Measurements from ENCODE around the gene ZNF428. TPM values are rescaled to one million over a fixed set of nuclear protein-coding genes. Genes with fewer than 3 reads are reported as not detected.
A peak's percentile ranks its signal among the peaks of the same experiment; 100 is the strongest.
"Not testable (repeated sequence)": the region's sequence is repeated elsewhere in the genome, so short reads cannot be mapped to it uniquely, and the experiment has no call there.

ZNF428 gene
- total RNA-seq, 1 donor: 23.7 TPM

DNA sequence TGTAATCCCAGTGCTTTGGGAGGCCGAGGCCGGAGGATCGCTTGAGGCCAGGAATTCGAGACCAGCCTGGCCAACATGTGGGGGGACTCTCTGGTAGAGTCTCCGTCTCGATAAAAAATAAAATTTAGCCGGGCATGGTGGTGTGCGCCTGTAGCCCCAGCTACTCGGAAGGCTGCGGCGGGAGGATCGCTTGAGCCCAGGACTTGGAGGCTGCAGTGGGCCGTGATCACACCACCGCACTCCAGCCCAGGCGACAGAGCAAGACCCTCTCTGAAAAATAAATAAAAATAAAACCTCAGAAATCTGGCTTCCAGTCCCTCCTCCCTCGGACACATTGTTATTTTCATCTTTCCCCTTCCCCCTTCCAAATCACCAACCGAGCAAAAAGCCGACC lies 23.8 kb downstream of the ZNF428 start:
- no peak for DNase-seq (ENCODE audit: low read depth in 2 of 3, low spot score in 2 of 3)

DNA sequence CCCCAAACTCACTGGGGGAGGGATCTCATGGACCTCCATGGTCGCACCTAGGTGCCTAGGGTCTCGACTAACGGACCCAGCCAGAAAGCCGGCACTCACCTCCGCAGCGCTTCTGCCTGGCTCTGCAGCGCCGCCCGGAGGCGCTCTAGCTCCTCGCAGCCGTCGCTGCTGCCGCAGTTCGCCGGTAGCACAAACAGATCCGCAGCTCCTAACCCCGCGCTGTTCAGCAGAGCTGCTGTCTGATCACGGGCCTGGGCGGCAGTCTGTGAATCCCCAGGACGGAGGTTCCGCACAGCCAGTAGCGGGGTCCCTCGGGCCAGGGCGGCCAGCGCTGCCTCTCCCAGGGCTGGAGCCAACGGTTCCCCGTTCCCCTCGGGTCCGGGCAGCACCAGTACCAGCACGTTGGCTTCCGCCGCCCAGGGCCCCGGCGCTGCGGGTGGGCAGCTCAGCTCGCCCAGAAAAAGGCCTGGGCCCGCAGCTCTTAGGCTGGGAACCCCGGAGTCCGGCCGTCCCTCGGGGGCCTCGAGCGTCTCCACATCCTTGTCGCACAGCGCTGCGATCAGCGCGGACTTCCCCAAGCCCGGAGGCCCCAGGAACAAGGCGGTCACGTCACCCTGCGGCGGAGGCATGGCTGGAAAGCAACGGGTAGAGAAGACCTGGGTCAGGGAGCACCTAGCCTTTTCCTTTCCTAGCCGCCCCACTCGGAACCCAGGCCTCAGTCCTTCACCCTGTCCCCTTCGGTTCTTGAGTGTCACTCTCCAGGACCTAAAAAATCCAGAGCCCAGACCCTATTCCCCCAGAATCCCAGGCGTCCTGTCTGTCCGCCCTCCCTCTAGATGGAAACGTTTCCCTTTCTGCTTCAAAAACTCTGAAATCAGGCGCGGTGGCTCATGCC lies 24.5 kb downstream of the ZNF428 start:
- DNase-seq (ENCODE audit: low read depth in 2 of 3, low spot score in 2 of 3): peak; percentile 55 to 82 (median 70)

DNA sequence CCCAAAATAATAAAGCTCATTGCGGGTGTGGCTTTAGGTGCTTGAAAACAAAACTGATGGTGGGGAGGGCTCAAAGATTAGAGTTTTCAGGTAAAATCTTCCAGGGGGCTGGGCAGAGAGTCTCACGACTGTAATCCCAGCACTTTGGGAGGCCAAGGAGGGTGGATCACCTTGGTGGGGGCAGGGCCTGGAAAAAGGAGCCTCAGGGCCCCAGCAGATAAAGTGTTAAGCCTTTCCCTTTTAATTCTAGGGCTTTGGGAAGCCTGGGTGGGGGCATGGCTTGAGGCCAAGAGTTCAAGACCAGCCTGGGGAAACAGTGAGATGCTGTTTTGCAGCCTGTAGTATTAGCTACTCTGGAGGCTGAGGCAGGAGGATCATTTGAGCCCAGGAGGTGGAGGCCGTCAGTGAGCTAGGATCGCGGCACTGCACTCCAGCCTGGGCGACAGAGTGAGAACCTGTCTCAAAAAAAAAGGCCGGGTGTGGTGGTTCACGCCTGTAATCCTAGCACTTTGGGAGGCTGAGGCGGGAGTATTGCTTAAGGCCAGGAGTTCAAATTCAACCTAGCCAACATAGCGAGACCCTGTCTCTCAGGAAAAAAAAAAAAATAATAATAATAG lies 25.2 kb downstream of the ZNF428 start:
- DNase-seq (ENCODE audit: low read depth in 2 of 3, low spot score in 2 of 3): no peak

DNA sequence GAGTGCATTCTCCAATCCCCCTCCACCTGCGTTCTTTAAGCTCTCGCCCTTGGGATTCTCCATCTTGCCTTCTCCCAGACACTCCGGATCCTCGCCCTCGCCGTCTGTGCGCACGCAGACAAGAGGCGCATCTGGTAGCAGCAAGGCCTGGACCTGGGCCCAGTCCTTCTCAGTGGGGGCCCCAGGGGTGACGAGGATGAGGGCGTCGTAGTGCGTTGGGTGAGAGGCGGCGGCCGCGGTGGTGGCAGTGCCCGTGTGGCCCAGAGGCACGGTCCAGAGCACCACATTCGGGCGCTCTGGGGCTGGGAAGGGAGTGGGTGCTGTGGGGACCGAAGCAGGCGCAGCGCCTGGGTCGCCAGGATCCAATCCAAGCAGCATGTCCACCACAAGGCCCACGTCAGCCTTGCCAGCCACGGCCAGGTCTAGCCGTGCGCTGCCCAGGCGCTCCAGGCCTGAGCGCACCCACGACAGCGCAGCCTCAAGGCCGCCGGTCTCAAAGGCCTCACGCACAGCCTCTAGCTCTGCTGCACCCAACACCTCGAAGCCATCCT lies 26.6 kb downstream of the ZNF428 start:
- DNase-seq (ENCODE audit: low read depth in 2 of 3, low spot score in 2 of 3): no peak

DNA sequence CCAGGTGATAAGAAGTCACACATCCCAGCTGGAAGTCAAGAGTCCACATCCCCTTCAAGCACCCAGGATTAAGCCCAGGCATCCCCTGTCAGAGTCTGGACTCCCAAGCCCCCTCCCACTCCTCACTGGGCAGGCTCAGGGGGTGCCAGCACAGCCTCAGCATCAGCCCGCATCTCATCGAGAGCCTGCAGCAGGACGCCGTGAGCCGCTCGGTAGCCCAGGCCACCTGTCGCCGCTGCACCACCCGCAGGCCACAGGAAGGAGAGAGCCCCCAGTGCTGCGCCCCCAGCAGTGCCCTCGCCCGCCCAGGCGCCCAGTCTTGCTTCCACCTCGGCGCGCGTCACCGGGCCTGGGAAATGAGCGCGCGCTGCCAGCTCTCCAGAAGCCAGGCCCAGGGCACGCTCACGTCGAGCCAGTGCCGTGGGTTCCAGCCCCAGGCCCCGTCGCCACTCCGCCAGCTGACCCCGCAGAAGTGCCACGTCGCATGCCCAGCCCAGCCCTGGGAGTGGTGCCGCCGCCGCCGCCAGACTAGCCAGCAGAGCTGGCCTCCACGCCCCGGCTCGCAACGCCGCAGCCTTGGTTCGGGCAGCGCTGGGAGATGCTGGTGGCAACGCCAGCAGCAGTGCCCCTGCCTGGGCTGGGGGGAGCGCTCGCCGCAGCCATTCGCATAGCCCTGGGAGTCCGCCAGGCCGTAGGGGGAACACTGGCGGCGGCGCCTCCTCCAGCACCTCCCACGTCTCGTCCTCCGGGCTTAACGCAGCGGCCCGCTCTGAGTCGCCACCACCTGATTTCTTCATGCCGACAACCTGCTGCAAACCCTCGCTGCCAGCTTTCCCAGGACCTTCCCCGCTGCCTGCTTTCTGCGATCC lies 27.3 kb downstream of the ZNF428 start:
- no peak for DNase-seq (ENCODE audit: low read depth in 2 of 3, low spot score in 2 of 3)

DNA sequence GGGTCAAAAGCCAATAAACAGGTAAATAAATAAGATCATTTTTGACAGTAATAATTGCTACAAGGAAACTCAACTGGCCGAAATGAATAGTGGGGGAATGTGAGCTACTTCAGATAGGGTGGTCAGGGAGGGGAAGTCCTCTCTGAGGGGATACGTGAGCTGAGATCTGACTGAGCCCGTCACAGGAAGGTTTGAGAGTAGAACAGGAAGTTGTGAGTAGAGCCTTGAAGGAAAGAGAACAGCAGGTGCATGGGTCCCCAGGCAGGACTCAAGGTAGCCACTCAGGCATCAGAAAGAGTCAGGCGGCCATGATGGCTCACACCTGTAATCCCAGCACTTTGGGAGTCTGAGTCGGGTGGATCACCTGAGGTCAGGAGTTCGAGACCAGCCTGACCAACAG lies 29.8 kb downstream of the ZNF428 start:
- peak in 1 of 3 donors; percentile 51 for DNase-seq (ENCODE audit: low read depth in 2 of 3, low spot score in 2 of 3)

DNA sequence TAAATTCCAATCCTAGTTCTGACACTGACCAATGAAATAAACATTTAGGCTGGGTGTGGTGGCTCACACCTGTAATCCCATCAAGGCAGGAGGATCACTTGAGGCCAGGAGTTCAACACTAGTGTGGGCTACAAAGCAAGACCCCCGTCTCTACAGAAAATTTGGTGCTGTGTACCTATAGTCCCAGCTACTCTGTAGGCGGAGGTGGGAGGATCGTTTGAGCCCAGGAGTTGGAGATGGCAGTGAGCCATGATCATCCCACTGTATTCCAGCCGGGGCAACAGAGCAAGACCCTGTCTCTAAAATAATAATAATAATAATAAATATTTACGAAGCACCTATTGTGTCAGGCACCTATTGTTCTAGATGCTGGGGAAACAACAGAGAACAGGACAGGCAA lies 30.2 kb downstream of the ZNF428 start:
- DNase-seq (ENCODE audit: low read depth in 2 of 3, low spot score in 2 of 3): no peak

DNA sequence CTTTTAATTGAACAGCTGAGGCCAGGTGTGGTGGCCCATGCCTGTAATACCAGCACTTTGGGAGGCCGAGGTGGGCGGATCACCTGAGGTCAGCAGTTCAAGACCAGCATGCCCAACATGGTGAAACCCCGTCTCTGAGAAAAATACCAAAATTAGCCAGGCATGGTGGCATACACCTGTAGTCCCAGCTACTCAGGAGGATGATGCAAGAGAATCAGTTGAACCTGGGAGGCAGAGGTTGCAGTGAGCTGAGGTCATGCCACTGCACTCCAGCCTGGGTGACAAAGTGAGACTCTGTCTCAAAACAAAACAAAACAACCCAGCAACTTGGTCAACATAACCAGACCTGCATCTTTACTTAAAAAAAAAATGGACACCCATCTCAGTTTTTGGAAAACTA lies 32.4 kb downstream of the ZNF428 start:
- not testable (repeated sequence) for DNase-seq (ENCODE audit: low read depth in 2 of 3, low spot score in 2 of 3)

DNA sequence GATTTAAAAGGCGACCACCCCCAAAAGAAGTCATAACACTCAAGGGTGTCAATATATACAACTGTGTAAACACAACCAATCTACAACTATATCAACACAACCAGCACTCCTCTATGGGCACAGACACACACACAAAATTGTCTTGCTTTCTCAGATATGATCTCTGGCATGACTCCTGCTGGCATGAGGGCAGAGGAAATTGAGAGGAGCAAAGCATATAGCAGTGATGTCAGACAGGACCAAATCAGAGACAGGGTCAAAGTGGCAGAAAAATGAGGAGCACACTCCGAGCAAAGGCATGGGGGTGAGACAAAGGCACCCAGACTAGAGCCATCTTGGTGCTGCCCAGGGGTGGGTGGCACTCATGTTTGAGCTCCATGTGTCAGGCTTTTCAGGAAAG lies 33.1 kb downstream of the ZNF428 start:
- DNase-seq (ENCODE audit: low read depth in 2 of 3, low spot score in 2 of 3): no peak

DNA sequence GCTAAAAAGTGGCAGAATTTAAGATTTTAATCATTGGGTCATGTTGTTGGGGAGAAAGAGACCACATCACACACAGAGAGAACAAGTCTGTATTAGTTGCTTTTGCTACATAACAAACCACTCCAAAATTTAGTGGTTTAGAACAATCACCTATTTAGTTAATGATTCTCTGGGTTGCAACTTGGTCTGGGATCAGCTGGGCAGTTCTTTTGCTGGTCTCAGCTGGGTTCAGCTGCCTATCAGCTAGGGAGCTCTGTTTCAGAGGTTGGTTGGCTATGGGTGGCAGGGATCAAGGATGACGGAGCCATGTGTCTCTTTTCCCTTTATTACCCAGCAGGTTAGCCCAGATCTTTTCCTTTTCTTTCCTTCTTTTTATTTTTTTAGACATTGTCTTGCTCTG lies 34.9 kb downstream of the ZNF428 start:
- no peak for DNase-seq (ENCODE audit: low read depth in 2 of 3, low spot score in 2 of 3)

DNA sequence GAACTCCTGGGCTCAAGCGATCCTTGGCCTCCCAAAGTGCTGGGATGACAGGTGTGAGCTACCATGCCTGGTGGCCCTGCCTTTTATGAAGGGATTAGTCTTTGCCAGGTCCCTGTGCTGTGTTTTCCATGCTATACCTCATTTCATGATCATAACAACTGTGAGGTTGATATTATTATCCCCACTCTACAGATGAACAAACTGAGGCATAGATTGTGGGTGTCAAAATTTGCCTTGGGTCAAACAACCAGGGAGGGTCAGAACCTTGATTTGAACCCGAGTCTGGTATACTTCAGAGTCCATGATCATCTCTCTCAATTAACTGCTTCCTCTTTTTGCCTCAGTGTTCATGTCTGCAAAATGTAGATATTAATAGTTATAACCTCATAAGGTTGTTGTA lies 36.9 kb downstream of the ZNF428 start:
- DNase-seq (ENCODE audit: low read depth in 2 of 3, low spot score in 2 of 3): no peak

DNA sequence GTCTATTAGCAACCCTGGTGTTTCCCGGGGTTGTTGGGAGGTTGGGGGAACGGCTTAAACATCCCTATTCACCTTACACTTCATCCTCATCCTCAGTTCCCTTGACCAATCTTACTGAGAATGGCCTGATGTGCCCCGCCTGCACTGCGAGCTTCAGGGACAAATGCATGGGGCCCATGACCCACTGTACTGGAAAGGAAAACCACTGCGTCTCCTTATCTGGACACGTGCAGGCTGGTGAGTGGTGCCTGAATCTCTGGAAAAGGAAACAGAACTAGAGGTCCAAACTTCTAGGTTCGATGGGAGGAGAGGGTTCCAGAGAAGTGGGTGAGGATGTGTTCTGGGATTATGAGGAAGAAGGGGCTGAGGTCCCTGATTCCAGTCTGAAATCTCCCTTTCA lies 38.0 kb downstream of the ZNF428 start:
- no peak for DNase-seq (ENCODE audit: low read depth in 2 of 3, low spot score in 2 of 3)

DNA sequence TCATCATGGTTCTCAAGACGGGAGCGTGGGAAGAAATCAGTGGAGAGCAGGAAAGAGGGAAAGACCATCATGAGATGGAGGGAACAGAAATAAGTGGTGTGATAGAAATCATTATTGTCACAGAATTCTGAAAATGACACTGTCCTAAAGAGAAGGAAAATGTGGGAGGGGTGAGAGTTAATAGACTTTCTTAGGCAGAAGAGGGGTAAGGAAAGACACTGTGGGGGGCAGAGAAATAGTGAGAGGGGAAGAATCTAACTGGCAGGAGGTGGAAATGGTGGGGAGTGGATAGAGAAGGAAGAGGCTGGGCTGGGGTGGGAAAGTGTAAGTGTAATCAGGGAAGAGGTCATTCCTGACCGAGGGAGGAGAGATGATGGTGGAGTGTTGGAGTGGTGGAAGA lies 40.6 kb downstream of the ZNF428 start:
- DNase-seq (ENCODE audit: low read depth in 2 of 3, low spot score in 2 of 3): no peak

DNA sequence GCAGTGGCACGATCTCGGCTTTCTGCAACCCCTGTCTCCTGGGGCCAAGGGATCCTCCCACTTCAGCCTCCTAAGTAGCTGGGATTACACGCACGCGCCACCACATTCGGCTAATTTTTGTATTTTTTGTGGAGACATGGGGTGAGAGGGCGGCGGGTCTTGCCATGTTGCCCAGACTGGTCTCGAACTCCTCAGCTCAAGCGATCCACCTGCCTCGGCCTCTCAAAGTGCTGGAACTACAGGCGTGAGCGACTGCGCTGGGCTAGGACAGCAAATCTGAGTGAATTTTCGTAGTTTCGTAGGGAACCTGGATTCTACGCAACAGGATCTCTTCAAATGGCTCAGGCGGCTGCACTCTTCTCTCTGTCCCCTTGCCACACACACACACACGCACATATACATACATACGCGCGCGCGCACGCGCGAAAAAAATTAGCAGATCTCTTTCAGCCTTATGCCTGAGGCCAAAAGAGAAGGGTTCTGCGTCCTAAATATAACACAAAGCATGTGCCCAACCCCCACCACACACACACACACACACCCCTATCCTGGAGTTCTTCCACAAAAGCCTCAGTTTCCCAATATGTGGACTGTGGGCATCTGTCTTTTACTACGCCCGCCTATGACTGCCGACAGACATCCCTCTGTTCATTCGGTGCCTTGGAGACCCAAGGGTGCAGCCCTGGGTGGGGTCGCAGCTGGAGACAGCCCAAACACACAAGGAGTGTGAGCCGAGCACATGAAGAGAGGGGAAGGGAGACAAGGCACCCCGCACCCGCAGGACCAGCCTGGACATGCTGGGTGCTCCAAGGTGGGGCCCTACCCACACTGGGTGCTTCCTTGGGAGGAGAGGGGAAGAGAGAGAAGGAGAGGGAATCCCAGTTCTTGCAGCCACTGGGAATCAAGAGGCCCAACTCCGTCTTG lies 43.2 kb downstream of the ZNF428 start:
- no peak for DNase-seq (ENCODE audit: low read depth in 2 of 3, low spot score in 2 of 3)

DNA sequence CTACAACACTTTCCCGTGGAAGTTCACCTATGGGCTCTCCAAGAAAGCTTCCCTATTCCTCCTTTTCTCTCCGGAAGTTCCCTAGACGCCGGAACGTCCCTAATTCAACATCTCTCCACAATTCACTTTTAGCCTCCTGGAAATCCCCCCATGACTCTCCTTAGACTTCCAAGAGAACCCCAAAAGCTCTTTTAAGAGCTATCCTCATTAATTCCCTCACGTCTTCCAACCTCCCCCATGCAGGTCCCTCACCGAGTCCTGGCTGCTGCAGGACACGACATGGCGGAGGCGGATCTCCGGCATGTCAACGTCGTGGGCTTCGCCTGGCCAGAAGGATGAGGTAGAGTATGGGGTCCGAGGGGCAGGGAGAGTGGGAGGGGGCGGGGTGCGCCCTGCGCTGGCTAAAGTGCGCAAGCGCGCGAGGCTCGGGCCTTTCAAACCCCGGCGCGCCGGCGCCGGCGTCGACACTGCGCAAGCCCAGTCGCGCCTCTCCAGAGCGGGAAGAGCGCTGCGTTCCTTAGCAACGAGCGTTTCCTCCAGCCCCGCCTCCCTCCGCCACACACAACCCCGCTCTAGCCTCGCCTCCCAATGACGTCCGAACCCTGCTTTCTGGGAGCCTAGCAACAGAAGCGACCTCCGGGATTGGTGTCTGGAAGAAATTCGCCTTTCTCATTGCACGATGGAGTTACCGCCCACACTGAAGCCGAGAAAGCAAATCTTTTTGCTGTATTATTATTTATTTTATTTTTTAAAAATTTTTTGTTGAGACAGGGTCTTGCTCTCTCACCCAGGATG lies 44.1 kb downstream of the ZNF428 start, which contains the start of the genes PINLYP and XRCC1:
Gene PINLYP (plus strand): TSS at position 646 of the 795 bp plus-strand sequence. CDS start 1,391 bp downstream, outside the sequence.
Gene XRCC1 (minus strand): TSS at position 372 of the 795 bp plus-strand sequence. CDS start 69 bp downstream, at position 303.
- peak; percentile 93 to 100 (median 99) for DNase-seq (ENCODE audit: low read depth in 2 of 3, low spot score in 2 of 3)

DNA sequence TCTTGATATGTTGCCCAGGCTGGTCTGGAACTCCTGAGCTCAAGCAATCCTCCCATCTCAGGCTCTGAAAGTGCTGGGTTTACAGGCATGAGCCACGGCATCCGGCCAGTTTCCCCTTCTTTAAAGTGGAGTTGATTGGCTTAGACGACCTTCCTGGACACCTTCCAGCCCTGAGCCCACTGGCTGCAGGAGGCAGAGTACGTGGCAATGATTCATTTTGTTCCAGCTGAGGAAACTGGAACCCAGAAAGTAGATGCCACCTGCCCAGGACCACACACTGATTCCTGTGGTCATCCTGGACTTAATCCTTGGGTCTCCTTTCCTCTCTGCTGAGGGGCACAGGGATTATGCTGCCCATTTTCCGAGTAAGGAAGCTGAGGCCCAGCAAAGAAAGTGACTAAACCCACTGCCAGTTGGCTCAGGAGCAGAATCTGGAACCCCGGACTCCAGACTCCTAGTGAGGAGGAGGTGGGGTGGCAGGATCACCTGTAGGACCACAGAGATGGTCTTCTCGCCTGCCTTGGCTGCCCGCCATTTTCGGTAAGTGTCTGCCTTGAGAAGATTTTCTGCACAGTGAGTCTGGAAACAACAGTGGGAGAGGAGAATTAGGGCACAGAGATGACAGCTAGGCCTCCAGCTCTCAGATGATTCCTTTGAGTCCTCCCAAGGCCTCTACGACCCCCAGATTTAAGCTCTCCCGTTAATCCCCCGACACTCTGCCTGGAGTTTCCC lies 44.8 kb downstream of the ZNF428 start:
- no peak for DNase-seq (ENCODE audit: low read depth in 2 of 3, low spot score in 2 of 3)

DNA sequence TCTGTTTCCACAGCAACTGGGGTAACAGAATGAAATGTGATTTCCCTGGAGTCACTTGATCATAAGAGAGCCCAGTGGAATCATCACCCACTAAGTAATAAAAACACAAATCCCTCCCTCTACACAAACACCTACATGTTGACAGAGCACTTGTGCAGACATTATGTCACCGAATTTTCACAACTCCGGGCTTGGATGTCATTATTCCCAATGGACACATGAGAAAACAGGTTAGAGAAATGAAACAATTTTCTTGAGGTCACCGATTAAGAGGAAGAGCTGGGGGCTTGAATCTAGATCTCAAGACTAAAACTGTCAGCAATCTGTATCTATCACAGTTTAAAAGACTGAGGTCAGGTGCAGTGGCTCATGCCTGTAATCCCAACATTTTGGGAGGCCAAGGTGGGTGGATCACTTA lies 47.2 kb downstream of the ZNF428 start:
- DNase-seq (ENCODE audit: low read depth in 2 of 3, low spot score in 2 of 3): no peak

DNA sequence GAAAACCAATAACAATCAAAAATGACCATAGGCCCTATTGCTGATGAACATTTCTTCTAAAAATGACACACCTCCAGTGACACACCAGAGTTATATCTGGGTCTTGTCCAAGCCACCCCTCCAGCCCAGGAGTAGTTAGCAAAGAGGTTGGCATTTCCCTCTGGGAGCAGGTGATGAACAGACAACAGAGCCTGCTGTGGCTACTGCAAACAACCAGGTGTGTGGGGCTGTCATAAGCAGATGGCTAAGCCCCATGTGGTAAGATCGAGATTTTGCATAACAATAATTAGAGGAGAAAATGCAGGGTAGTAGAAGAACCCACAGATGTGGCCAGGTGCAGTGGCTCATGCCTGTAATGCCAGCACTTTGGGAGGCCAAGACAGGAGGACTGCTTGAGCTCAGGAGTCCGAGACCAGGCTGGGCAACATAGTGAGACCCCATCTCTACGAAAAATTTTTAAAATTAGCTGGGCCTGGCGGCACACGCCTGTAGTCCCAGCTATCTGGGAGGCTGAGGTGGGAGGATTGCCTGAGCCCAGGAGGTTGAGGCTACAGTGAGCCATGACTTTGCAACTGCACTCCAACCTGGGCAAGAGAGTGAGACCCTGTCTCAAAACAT lies 49.1 kb downstream of the ZNF428 start:
- DNase-seq (ENCODE audit: low read depth in 2 of 3, low spot score in 2 of 3): no peak
